Stimulated activated CD4-positive, alpha-beta T cell treated with anti-CD3 and anti-CD28 coated beads, TNF-alpha, amount 100 ng/mL, for 4 hours (primary cell): ENCODE data around the gene ERCC8.
A peak's percentile ranks its signal among the peaks of the same experiment; 100 is the strongest.
"Not testable (repeated sequence)": the region's sequence is repeated elsewhere in the genome, so short reads cannot be mapped to it uniquely, and the experiment has no call there.

Experiments
- DNase-seq, 3 experiments: peaks; one replicate each; pipeline ENCODE4 v3.0.0-alpha.2; 2020; ENCODE audit warnings: low read depth in 3 of 3

The ERCC8 gene, protein sequence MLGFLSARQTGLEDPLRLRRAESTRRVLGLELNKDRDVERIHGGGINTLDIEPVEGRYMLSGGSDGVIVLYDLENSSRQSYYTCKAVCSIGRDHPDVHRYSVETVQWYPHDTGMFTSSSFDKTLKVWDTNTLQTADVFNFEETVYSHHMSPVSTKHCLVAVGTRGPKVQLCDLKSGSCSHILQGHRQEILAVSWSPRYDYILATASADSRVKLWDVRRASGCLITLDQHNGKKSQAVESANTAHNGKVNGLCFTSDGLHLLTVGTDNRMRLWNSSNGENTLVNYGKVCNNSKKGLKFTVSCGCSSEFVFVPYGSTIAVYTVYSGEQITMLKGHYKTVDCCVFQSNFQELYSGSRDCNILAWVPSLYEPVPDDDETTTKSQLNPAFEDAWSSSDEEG

DNA sequence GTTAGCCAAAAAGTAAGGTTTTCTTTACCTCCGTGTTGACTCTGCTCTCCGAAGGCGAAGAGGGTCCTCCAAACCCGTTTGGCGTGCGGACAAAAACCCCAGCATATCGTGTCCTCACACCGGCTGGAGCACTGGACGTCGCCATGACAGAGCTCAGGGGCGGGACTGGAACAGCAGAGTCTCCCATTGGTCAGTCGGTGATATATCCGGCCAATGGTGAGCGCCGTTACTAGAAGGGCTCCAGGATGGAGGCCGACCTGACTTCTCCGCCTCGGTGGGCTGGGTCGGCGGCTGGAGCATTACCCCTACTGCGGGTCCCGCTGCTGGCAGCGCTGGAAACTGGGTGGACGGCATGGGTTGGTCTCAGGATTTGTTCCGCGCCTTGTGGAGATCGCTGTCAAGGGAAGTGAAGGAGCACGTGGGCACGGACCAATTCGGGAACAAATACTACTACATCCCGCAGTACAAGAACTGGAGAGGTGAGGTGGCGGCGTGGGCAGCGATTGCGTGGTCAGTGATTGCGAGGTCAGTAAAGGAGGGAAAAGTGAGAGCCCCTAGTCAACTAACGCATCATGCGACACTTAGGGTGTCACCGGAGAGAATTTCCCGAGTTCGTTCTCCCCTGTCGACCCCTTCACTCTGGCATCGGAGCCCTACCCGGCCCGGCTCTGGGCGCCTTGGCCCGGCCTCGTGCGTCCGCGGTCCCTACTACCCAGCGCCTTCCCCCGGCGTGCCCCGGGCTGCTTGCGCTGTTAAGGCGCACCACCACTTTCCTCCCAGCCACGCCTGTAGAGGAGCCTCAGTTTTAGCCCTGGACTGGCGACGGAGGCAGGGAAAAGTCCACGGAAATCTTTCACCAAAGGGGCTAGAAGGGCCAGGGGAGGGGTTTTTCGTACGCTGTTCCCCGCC, at the start of gene ERCC8, which contains the start of gene NDUFAF2:
TSS of gene ERCC8 (minus strand) at position 167 of the 909 bp plus-strand sequence. CDS start at position 105, 62 bp downstream.
TSS of gene NDUFAF2 (plus strand) at position 302 of the 909 bp plus-strand sequence. CDS start at position 353, 51 bp downstream.
- peak; percentile 66 to 79 (median 76) for DNase-seq

DNA sequence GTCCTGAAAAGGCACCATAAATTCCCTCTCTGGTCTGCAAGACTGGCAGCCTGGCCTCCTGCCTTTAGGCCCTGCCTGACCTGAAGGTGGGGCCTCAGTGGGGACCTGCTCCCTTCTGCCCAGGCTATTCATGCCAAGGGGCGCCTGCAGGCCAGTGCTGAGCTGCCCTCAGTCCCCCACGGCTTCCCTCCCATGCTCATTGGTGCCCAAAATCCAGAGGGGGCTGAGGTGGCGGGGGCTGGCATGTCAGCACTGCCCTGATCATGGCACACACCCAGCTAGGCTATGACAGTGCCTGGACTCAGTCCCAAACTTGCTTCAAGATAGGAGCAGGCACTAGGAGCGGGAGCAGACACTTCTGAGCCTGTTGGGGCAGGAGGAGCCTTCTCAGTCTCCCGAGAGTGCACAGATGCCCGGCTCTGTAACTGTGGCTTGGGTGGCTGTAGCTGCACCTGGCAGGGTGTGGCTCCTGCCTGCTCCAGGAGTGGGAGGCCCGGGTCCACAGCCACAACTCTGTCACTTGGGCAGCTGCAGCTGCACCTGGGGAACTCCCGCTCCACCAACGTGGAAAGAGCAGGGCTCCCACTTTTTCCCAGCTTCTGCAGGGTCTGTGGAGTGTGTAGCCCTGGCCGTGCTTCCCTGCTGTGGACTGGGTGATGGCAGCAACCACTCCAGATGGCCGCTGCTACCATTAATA, 49.2 kb upstream of the ERCC8 start:
- no peak for DNase-seq

DNA sequence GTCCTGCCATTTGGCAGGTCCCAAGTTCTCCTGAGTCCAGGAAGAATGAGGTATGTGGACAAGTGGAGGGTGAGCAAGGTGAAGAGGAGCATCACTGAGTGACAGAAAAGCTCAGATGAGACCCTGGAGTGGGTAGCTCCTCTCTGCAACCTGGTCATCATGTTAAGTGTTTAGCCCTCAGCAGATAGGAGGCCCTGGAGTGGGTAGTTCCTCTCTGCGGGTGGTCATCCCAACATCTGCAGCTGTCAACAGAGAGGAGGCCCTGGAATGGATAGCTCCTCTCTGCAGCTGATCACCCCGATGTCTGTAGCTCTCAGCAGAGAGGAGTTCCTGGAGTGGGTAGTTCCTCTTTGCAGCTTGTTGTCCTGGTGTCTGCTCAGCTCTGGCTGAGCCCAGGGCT, 48.6 kb upstream of the ERCC8 start:
- no peak for DNase-seq

DNA sequence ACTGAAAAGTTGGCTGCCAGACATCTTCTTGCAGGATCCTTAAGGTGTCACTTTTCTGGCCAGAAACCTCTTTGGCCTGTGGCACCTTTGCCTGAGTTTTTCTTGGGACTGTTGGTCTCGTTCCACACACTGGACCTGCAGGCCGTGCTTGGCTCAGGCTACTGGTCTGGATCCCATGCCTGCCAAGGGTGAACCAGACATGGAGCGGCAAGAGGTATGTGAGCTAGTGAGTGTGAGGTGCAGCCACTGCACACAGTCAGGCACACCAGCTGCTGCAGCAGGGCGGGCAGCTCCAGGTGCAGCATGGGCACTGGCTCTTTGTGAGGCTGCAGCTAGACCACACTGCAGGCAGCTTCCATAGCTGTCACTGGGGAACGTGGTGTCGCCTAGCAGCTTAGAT, 48.0 kb upstream of the ERCC8 start:
- DNase-seq, result no peak

DNA sequence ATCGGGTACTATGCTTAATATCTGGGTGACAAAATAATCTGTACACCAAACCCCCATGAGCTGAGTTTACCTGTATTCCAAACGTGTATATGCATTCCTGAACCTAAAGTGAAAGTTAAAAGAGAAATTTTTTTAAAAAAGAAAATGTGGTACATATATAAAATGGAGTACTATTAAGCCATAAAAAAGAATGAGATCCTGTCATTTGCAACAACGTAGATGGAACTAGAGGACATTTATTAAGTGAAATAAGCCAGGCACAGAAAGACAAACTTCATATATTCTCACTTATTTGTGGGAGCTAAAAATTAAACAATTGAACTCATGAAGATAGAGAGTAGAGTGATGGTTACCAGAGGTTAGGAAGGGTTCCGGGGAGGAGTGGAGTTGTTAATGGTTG, 44.9 kb upstream of the ERCC8 start:
- no peak for DNase-seq

DNA sequence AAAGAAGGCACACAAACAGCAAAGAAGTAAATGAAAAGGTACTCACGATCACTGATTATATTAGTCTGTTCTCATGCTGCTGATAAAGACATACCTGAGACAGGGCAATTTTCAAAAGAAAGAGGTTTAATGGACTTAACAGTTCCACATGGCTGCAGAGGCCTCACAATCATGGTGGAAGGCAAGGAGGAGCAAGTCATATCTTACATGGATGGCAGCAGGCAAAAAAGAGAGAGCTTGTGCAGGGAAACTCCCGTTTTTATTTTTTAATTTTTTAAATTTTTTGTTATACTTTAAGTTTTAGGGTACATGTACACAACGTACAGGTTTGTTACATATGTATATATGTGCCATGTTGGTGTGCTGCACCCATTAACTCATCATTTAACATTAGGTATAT, 37.3 kb upstream of the ERCC8 start:
- DNase-seq, result not testable (repeated sequence)

DNA sequence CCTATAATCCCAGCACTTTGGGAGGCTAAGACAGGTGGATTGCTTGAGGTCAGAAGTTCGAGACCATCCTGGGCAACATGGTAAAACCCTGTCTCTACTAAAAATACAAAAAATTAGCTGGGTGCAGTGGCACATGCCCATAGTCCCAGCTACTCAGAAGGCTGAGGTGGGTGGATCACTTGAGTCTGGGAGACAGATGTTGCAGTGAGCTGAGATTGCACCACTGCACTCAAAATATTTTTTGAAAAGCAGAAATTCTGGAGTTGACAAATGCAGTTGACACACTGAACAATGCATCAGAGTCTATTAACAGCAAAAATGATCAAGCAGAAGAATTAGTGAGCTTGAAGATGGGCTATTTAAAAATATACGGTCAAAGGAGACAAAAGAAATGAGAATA, 35.6 kb upstream of the ERCC8 start:
- DNase-seq, result no peak

DNA sequence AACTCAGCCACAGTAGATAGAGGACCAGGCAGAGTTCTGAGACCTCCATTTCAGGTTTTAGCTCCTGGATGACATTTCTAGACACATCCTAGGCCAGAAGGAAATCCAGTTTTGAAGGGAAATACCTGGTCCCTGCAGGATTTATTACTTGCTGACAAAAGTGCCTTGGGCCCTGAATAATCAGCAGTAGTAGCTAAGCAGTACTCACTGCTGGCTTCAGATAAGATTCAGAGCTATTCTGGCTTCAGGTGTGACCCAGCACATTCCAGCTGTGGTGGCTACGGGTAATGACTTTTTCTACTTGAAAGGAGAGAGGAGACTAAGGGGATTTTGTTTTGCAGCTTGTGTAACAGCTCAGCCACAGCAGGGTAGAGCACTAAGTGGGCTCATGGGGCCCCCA, 34.1 kb upstream of the ERCC8 start:
- DNase-seq, result no peak

DNA sequence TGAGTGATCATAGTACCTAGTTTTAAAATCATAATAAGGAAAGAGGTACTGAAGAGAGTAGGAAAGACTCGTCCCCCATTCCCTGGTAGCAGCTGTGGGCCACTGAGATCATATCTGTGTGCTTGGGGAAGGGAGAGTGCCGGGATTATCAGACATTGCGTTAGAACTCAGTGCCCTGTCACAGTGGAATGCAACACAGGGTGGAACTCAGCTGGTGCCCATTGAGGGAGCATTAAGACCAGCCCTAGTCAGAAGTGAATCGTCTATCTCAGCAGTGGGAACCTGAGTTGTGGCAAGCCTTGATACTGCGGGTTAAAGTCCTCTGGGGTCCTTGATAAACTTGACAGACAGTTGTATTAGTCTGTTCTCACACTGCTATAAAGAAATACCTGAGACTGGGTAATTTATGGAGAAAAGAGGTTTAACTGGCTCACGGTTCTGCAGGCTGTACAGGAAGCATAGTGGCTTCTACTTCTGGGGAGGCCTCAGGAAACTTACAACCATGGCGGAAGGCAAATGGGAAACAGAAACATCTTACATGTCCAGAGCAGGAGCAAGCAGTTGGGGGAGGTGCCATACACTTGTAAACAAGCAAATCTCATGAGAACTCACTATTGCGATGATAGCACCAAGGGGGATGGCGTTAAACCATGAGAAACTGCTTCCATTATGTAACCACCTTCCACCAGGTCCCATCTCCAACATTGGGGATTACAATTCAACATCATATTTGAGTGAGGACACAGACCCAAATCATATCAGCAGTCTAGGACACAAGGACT, 33.3 kb upstream of the ERCC8 start:
- DNase-seq, result no peak

DNA sequence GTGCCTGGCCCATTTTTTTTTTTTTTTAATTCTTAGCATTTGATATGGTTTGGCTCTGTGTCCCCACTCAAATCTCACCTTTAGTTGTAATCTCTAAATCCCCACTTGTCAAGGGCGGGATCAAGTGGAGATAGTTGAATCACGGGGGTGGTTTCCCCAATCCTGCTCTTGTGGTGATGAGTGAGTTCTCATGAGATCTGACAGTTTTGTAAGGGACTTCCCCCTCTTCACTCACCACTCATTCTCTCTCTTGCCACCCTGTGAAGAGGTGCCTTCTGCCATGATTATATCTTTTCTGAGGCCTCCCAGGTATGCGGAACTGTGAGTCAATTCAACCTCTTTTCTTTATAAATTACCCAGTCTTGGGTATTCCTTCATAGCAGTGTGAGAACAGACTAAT, 27.4 kb upstream of the ERCC8 start:
- DNase-seq, result peak in 2 of 3 experiments; percentile 5 to 6

DNA sequence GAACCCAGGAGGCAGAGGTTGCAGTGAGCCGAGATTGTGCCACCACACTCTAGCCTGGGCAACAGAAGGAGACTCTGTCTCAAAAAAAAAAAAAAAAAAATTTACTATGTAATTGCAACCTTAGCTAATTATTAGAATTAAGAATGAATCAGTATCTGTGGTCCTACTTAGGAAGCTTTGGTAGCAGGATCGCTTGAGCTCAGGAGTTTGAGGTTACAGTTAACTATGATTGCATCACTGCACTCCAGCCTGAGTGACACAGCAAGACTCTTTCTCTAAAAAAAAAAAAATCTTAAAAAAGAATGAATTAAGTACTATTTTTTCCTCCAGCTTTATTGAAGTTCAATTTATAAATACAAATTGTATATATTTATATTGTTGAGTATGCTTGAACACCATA, 16.8 kb upstream of the ERCC8 start:
- DNase-seq, result no peak

DNA sequence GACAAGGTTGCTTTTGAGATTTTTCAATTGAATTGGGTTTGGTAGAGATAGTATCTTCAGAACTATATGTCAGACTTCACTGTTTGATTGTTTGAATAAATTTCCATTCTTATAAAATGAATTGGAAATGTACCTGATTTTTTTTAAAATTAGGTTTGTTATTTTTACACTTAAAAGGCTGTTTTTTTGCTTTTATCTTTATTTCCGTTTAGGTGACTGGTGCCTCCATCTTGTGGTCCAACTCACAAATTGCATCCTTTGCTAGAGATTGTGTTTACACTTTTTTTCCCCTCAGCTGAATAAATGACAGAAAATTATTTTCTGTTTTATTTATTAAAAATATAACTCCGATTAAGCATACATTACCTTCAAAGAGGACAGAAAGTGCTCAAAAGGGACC, 15.7 kb upstream of the ERCC8 start:
- no peak for DNase-seq

DNA sequence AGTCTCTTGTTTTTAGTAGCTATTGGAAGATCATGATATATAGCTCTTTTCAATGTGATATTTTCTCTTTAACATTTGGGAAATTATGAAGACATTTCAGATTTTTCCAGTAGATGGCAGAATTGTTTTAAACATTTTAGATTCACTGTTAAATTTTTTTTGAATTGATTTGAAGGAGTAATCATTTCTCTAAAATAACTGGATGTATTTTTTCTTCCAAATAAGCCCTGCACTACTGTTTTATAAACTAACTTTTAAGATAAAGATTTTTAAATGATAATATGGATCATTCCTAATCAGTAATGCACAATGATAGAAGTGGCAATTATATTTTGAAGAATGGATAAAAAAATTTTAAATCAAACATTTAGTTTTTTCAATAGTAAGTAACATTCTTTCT, 14.3 kb upstream of the ERCC8 start:
- DNase-seq, result no peak

DNA sequence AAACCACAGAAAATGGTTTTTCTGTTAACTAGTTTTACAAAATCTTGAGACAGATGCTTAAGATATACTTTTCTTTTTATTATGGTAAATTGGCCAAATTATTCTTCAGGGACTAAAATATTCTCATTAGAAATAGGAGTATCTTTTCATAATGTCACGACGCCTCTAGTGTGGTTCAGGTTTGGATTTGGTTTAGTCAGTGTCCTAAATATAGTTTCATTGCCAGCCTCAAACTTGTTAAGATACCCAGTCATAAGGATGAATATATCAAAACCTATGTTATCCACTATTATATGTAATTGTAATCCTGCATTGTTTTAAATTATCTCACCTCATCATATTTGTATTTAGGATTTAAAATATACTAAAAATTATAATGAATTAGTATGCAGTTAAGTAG, 13.8 kb upstream of the ERCC8 start:
- no peak for DNase-seq

DNA sequence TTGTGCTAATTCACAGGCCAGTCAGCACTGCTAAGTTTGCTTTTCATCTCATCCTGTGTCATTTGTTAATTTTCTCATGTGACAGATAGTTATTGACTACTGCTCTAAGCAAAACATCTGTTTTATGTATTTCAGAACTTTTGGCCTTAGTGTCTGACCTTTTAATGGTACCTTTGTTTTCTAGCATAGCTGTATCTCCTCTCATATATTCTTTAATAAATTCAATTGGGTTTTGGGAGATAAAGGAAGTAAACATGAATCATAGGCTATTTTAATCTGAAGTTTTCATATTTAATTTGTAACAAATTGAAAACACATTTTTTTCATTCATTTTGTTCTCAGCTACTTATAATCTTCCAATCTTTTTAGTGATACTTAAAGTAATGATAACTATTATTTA, 13.2 kb upstream of the ERCC8 start:
- no peak for DNase-seq

DNA sequence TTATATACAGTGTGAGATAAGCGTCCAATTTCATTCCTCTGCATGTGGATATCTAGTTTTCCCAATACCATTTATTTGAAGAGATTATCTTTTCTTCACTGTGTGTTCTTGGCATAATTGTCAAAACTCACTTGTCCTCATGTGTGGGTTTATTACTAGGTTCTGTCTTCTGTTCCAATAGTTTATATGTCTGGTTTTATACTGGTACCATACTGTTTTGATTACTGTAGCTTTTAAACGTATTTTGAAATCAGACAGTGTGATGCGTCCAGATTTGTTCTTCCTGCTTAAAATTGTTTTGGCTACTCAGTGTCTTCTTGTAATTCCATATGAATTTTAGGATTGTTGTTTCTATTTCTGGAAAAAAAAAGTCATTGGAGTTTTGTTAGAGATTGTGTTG, 10.4 kb upstream of the ERCC8 start:
- DNase-seq, result no peak

DNA sequence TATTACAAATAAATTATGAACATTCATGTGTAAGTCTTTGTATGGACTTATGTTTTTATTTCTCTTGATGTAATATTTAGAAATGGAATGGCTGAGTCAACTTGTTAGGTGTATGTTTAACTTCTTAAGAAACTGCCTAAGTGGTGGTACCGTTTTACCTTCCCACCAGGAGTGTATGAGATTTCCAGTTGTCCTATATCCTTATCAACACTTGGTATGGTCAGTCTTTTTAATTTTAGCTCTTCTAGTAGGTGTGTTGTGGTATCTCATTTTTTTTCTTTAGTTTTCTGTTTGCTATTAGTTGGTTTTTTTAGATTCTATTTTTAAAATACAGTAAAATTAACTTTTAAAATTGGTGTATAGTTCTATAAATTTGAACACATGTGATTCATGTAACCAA, 3.9 kb upstream of the ERCC8 start:
- no peak for DNase-seq

DNA sequence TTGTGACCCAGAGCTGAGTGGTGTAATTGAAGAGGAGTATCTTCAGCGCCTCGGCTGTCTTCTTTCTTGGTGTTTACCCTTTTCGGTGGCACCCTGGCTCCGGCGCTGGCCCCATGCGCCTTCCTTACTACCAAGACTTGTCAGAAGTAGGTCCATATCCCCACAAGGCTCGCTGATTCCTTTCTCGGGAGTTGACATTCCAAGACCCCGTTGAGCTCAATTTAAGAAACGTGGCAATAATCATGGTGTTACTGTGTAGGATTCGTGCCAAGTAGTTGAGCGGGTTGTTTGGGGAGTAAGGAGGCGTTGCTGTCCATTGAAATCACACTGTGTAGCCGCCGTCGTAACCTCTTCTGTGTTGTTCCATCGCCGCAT, 930 bp upstream of the ERCC8 start:
- no peak for DNase-seq

DNA sequence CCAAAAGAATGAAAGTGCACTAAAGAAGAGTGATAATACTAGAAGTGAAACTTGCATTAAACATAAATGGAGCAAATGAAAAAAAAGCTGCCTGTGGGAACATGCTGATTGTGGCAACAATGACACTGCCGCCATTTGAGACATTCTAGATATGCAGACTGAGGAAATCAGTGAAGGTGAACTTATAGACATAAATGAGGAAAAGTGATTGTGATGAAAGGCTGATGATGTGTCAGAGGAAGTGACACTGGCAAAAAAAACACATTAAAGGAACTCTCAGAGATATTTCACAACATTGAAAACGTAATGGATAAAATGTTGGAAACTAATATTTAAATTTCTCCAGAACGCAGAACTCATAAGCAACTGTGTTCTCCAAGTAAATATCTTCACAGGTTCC, 1.2 kb downstream of the ERCC8 start:
- no peak for DNase-seq

DNA sequence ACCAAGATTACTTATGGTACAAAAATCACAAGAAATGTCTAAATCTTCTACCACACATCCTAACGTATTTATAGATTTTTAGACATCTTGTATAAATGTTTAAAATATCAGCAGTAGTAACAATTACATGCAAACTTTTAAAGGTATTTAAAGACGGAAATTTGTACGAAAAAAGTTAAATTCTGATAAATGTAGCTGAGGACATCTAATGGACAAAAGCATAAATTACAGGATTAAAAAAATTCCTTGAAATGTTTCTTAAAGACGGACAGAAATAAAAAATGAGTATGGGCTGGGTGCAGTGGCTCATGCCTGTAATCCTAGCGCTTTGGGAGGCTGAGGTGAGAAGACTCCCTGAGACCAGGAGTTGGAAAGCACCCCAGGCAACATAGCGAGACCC, 15.8 kb downstream of the ERCC8 start:
- DNase-seq, result no peak

DNA sequence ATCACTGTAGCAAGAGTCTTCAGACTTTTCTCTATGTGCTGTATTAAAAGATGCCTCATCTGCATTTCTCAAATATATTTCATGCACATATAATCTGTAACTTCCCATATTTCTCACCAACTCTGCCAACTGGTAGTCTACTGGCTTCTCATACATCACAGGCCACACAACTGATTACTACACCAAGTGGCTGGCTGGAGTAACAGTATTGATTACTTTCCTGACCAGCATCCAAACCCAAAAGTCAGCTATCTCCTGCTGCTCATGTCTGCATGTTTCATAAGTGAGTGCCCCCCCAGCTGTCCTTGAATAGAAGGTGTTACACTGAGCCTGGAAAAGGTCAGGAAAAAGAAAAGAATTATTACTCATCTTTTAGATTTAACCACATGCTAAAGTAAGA, 17.4 kb downstream of the ERCC8 start:
- DNase-seq, result no peak
